ENCODE results near the gene TECTB. TPM values are rescaled to one million over a fixed set of nuclear protein-coding genes. Genes with fewer than 3 reads are reported as not detected.

The TECTB gene
- total RNA-seq, 6 experiments from 2014 or later = 0.18 to 0.83 (median 0.49) TPM

GRCh38 chr10:112271982-112272381 lies 11.2 kb upstream of the TECTB start:
- H3K27me3 ChIP-seq = no peaks in the 10 kb centered on the region
- peaks cover 0 to 40% (median 11%) of the 10 kb centered on the region in 4 donors for H3K4me1 ChIP-seq
- peak; percentile 50 to 71 (median 65) for ATAC-seq
- H3K4me3 ChIP-seq = no peak overlapping the region
- peak overlapping the region; percentile 3 to 35 (median 6) for H3K27ac ChIP-seq
- WGBS (ENCODE audit: insufficient coverage, low coverage, low lambda C conversion rate, missing lambda C conversion rate) = 45% methylated on average over 3 of the region's 3 CpGs
- intact Hi-C loops (cut with DNase I) = no loop called here
- DNase-seq = peak in 1 of 3 donors; percentile 67
- no peaks in the 10 kb centered on the region for H3K36me3 ChIP-seq
- no peaks in the 10 kb centered on the region for H3K9me3 ChIP-seq
- peak; percentile 57 for TF ChIP-seq POLR2A (IDR thresholded peaks at IDR 0.05)
- no peak for TF ChIP-seq CTCF (IDR thresholded peaks at IDR 0.05)

GRCh38 chr10:112274831-112275230 lies 8.4 kb upstream of the TECTB start:
- H3K4me1 ChIP-seq = peaks cover 0 to 58% (median 16%) of the 10 kb centered on the region in 4 donors
- peak in 1 of 4 donors; percentile 2 for ATAC-seq
- TF ChIP-seq POLR2A (IDR thresholded peaks at IDR 0.05) = no peak
- TF ChIP-seq CTCF (IDR thresholded peaks at IDR 0.05) = no peak
- H3K4me3 ChIP-seq = no peak overlapping the region
- WGBS (ENCODE audit: insufficient coverage, low coverage, low lambda C conversion rate, missing lambda C conversion rate) = 52% methylated on average over 5 of the region's 5 CpGs
- peak overlapping the region; percentile 73 to 93 (median 86) for H3K27ac ChIP-seq
- H3K36me3 ChIP-seq = no peaks in the 10 kb centered on the region
- intact Hi-C loops (cut with DNase I) = no loop called here
- no peaks in the 10 kb centered on the region for H3K27me3 ChIP-seq
- H3K9me3 ChIP-seq = no peaks in the 10 kb centered on the region
- no peak for DNase-seq

- TF ChIP-seq CTCF (IDR thresholded peaks at IDR 0.05) = no peak
- peak; percentile 57 for TF ChIP-seq POLR2A (IDR thresholded peaks at IDR 0.05)
- no peak overlapping the region for H3K4me3 ChIP-seq
- DNase-seq = peak in 1 of 3 donors; percentile 78
- no peaks in the 10 kb centered on the region for H3K27me3 ChIP-seq
- H3K9me3 ChIP-seq = no peaks in the 10 kb centered on the region
- peak; percentile 73 to 90 (median 84) for ATAC-seq
- no peaks in the 10 kb centered on the region for H3K36me3 ChIP-seq
- H3K4me1 ChIP-seq = peaks cover 0 to 67% (median 23%) of the 10 kb centered on the region in 4 donors
- peak overlapping the region; percentile 73 to 93 (median 86) for H3K27ac ChIP-seq
- whole genome bisulfite sequencing (ENCODE audit: insufficient coverage, low coverage, low lambda C conversion rate, missing lambda C conversion rate) = 31% methylated on average over 4 of the region's 4 CpGs
- intact Hi-C loops (cut with DNase I) = no loop called here
Measured at GRCh38 chr10:112275512-112276245, 7.5 kb upstream of the TECTB start.

- H3K4me3 ChIP-seq = no peak overlapping the region
- 42% methylated on average over 2 of the region's 2 CpGs for WGBS (ENCODE audit: insufficient coverage, low coverage, low lambda C conversion rate, missing lambda C conversion rate)
- no peaks in the 10 kb centered on the region for H3K36me3 ChIP-seq
- intact Hi-C loops (cut with DNase I) = no loop called here
- H3K4me1 ChIP-seq = peaks cover 0 to 61% (median 19%) of the 10 kb centered on the region in 4 donors
- TF ChIP-seq CTCF (IDR thresholded peaks at IDR 0.05) = no peak
- TF ChIP-seq POLR2A (IDR thresholded peaks at IDR 0.05) = no peak
- DNase-seq (no peak), ATAC-seq (peak in 1 of 4 donors; percentile 2)
- H3K27me3 ChIP-seq = no peaks in the 10 kb centered on the region
- peak overlapping the region; percentile 25 to 80 (median 52) for H3K27ac ChIP-seq
- no peaks in the 10 kb centered on the region for H3K9me3 ChIP-seq
Measured at GRCh38 chr10:112278871-112279270, 4.3 kb upstream of the TECTB start.

Measured in right lobe of liver (tissue), 6 donors.